ENCODE results near the gene CRYBB1. TPM values are rescaled to one million over a fixed set of nuclear protein-coding genes. Genes with fewer than 3 reads are reported as not detected.

Gene CRYBB1
- total and polyA plus RNA-seq, 2 experiments from 2014 or later = not detected

DNA sequence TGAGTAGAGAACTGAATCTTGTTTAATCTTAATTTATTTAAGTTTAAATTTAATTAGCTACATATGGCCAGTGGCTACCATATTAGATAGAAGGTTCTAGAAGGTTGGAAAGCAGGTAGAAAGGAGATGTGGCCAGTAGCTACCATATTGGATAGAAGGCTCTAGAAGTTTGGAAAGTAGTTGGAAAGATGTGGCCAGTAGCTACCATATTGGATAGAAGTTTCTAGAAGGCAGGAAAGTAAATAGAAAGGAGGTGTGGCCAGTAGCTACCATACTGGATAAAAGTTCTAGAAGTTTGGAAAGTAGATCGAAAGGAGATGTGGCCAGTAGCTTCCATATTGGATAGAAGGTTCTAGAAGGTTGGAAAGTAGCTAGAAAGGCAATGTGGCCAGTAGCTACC, 6.2 kb upstream of the CRYBB1 start:
- no peak for DNase-seq (ENCODE audit: low spot score)
- no peak for TF ChIP-seq EZH2phosphoT487 (IDR thresholded peaks at IDR 0.05; ENCODE audit: low read depth, severe bottlenecking, unreplicated experiment)
- TF ChIP-seq, protein P1, sequence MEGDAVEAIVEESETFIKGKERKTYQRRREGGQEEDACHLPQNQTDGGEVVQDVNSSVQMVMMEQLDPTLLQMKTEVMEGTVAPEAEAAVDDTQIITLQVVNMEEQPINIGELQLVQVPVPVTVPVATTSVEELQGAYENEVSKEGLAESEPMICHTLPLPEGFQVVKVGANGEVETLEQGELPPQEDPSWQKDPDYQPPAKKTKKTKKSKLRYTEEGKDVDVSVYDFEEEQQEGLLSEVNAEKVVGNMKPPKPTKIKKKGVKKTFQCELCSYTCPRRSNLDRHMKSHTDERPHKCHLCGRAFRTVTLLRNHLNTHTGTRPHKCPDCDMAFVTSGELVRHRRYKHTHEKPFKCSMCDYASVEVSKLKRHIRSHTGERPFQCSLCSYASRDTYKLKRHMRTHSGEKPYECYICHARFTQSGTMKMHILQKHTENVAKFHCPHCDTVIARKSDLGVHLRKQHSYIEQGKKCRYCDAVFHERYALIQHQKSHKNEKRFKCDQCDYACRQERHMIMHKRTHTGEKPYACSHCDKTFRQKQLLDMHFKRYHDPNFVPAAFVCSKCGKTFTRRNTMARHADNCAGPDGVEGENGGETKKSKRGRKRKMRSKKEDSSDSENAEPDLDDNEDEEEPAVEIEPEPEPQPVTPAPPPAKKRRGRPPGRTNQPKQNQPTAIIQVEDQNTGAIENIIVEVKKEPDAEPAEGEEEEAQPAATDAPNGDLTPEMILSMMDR (IDR thresholded peaks at IDR 0.05; ENCODE audit: poor library complexity) = no peak
- TF ChIP-seq EZH2 (IDR thresholded peaks at IDR 0.05; ENCODE audit: borderline replicate concordance) = no peak
- Histone ChIP-seq H3K27me3 (no peaks in the 10 kb centered on the region), H2AFZ (no peak overlapping the region), H3K27ac (no peak overlapping the region), H3K36me3 (replicated peaks; ENCODE audit: insufficient read depth, low read depth) (no peaks in the 10 kb centered on the region), H3K4me1 (ENCODE audit: insufficient read depth) (no peaks in the 10 kb centered on the region), H3K4me3 (no peak overlapping the region), H3K9me3 (ENCODE audit: low read depth) (no peaks in the 10 kb centered on the region), H3K9me2 (replicated peaks; ENCODE audit: insufficient read depth) (no peaks in the 10 kb centered on the region), H3K4me2 (no peak overlapping the region), H4K20me1 (ENCODE audit: insufficient read depth, poor library complexity, severe bottlenecking) (no peaks in the 10 kb centered on the region), H3K79me2 (no peaks in the 10 kb centered on the region)
- WGBS (ENCODE audit: low lambda C conversion rate, missing lambda C conversion rate) = 96% methylated on average over 1 of the region's 1 CpG

DNA sequence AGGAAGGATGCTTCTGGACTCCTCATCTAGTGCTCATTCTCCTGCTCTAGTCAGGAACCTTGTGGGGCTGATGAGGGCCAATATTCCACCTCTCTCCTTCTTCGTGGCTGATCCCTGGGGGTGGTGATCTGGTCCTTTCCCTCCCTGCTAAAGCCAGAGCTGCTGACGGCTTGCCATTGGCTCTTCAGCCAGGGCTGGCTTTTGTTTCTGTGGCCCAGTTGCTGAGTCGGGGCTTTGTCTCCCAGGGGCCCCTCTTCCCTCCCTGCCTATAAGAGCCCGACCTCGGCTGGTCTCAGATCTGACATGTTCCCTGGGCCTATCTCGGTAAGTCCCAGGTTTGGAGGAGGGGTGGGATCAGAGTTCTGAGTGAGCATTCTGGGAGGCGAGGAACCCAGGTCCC, 3.8 kb upstream of the CRYBB1 start, which contains the start of gene CRYBA4:
Gene CRYBA4, plus strand, starts transcription at position 301 of the 400 bp plus-strand sequence. CDS start 634 bp downstream, outside the sequence.
- WGBS (ENCODE audit: low lambda C conversion rate, missing lambda C conversion rate) = 66% methylated on average over 7 of the region's 7 CpGs
- H3K27me3 ChIP-seq = no peaks in the 10 kb centered on the region
- H3K9me2 ChIP-seq (replicated peaks; ENCODE audit: insufficient read depth) = no peaks in the 10 kb centered on the region
- no peak for DNase-seq (ENCODE audit: low spot score)
- TF ChIP-seq EZH2 (IDR thresholded peaks at IDR 0.05; ENCODE audit: borderline replicate concordance) (no peak), EZH2phosphoT487 (IDR thresholded peaks at IDR 0.05; ENCODE audit: low read depth, severe bottlenecking, unreplicated experiment) (no peak)
- TF ChIP-seq, protein P1 (IDR thresholded peaks at IDR 0.05; ENCODE audit: poor library complexity) = no peak
- no peaks in the 10 kb centered on the region for H4K20me1 ChIP-seq (ENCODE audit: insufficient read depth, poor library complexity, severe bottlenecking)
- no peak within 1 kb of the TSS for H3K4me3 ChIP-seq
- no peak within 1 kb of the TSS for H3K4me2 ChIP-seq
- H3K36me3 ChIP-seq (replicated peaks; ENCODE audit: insufficient read depth, low read depth) = no peaks in the 10 kb centered on the region
- H3K4me1 ChIP-seq (ENCODE audit: insufficient read depth) = no peaks in the 10 kb centered on the region
- no peaks in the 10 kb centered on the region for H3K79me2 ChIP-seq
- H3K9me3 ChIP-seq (ENCODE audit: low read depth) = no peaks in the 10 kb centered on the region
- H2AFZ ChIP-seq = no peak within 1 kb of the TSS
- no peak within 1 kb of the TSS for H3K27ac ChIP-seq

DNA sequence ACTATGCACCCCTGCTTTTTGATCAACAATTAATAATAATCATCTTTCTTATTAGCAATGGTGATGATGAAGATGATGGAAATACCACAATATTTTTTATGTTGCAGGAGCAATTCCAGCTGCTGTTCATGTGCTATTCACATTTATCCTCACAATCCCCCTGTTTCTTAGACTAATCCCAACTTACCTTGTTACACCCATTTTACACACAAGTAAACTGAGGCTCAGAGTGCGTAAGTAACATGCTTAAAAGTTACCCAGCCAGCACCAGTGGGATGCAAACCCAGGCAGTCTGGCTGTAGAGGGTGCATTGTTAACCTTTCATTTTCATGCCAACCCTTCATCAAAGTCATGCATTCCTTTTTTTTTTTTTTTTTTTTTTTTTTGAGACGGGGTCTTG, 2.4 kb upstream of the CRYBB1 start:
- Histone ChIP-seq H2AFZ (no peak overlapping the region), H3K9me3 (ENCODE audit: low read depth) (no peaks in the 10 kb centered on the region), H3K4me2 (no peak overlapping the region), H3K36me3 (replicated peaks; ENCODE audit: insufficient read depth, low read depth) (no peaks in the 10 kb centered on the region), H3K4me3 (no peak overlapping the region), H4K20me1 (ENCODE audit: insufficient read depth, poor library complexity, severe bottlenecking) (no peaks in the 10 kb centered on the region), H3K27ac (no peak overlapping the region), H3K4me1 (ENCODE audit: insufficient read depth) (no peaks in the 10 kb centered on the region), H3K9me2 (replicated peaks; ENCODE audit: insufficient read depth) (no peaks in the 10 kb centered on the region), H3K79me2 (no peaks in the 10 kb centered on the region), H3K27me3 (peaks cover 1% of the 10 kb centered on the region)
- 83% methylated on average over 2 of the region's 2 CpGs for WGBS (ENCODE audit: low lambda C conversion rate, missing lambda C conversion rate)
- DNase-seq (ENCODE audit: low spot score) = no peak
- TF ChIP-seq, protein P1 (IDR thresholded peaks at IDR 0.05; ENCODE audit: poor library complexity) = no peak
- no peak for TF ChIP-seq EZH2 (IDR thresholded peaks at IDR 0.05; ENCODE audit: borderline replicate concordance)
- TF ChIP-seq EZH2phosphoT487 (IDR thresholded peaks at IDR 0.05; ENCODE audit: low read depth, severe bottlenecking, unreplicated experiment) = no peak

DNA sequence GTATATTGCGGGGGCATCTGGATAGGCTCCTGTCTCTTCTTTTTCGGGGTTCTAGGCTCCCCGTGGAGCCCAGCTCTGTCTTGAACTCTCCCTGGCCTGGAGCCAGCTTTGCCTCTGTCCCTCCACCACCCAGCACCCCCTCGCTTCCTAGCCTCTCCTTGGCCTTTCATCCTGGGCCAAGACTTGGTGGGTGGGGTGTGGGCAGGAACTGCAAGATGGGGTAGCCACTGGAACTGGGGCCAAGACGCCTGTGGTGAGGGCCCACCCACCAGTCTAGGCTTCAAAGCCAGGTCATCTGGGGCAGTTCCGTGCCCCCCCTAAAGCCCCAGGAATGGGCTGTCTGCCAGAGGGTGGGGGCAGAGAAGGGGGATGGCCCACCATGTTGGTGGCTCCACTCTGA, 1.7 kb upstream of the CRYBB1 start:
- no peaks in the 10 kb centered on the region for H3K9me3 ChIP-seq (ENCODE audit: low read depth)
- no peaks in the 10 kb centered on the region for H4K20me1 ChIP-seq (ENCODE audit: insufficient read depth, poor library complexity, severe bottlenecking)
- no peak overlapping the region for H3K27ac ChIP-seq
- peaks cover 7% of the 10 kb centered on the region for H3K27me3 ChIP-seq
- no peak for DNase-seq (ENCODE audit: low spot score)
- WGBS (ENCODE audit: low lambda C conversion rate, missing lambda C conversion rate) = 82% methylated on average over 6 of the region's 6 CpGs
- H2AFZ ChIP-seq = no peak overlapping the region
- no peaks in the 10 kb centered on the region for H3K36me3 ChIP-seq (replicated peaks; ENCODE audit: insufficient read depth, low read depth)
- TF ChIP-seq, protein P1 (IDR thresholded peaks at IDR 0.05; ENCODE audit: poor library complexity) = no peak
- TF ChIP-seq EZH2 (IDR thresholded peaks at IDR 0.05; ENCODE audit: borderline replicate concordance) = no peak
- TF ChIP-seq EZH2phosphoT487 (IDR thresholded peaks at IDR 0.05; ENCODE audit: low read depth, severe bottlenecking, unreplicated experiment) = no peak
- no peaks in the 10 kb centered on the region for H3K4me1 ChIP-seq (ENCODE audit: insufficient read depth)
- no peaks in the 10 kb centered on the region for H3K9me2 ChIP-seq (replicated peaks; ENCODE audit: insufficient read depth)
- no peak overlapping the region for H3K4me2 ChIP-seq
- H3K4me3 ChIP-seq = no peak overlapping the region
- no peaks in the 10 kb centered on the region for H3K79me2 ChIP-seq

All from hepatocyte (in vitro differentiated cells).